SK-N-SH (cell line): Measurements from ENCODE around the gene CSPG4. TPM values are rescaled to one million over a fixed set of nuclear protein-coding genes. Genes with fewer than 3 reads are reported as not detected.

Source experiments
- CTCF ChIA-PET: fragments of 300-600, 350-600 bp; formaldehyde crosslinking; extraction: SDS; loops from one replicate; lab custom pipeline; 2021; lab: Yijun Ruan, JAX
- POLR2A ChIA-PET: fragments of 350-600 bp; sonication (Branson Sonifier 250); formaldehyde crosslinking; extraction: SDS; loops from one replicate; lab custom pipeline; 2020; ENCODE audit warnings: antibody characterized with exemption, inconsistent platforms; lab: Yijun Ruan, JAX
- DNase-seq: peaks from one replicate; pipeline ENCODE4 v3.0.0; 2012
- H2AFZ ChIP-seq: fragments of 200-600 bp; sonication (generic); 2 replicates; pipeline ENCODE4 v1.8.1; 2016; ENCODE audit warnings: antibody characterized with exemption, mild to moderate bottlenecking, low read depth
- H3F3A ChIP-seq: fragments of 200-600 bp; sonication (generic); replicated peaks from 2 replicates; pipeline ENCODE3; 2016; ENCODE audit warnings: antibody characterized with exemption, mild to moderate bottlenecking; ENCODE audit not compliant: insufficient read depth
- H3K27ac ChIP-seq, 2 experiments: fragments of 200-500 bp in 1 of 2; fragments of 200-600 bp in 1 of 2; sonication (Bioruptor generic) in 1 of 2; sonication (generic), shearing (Covaris generic) in 1 of 2; 2 replicates each; pipeline versions ENCODE4 v1.5.1 to v1.6.1; 2014 to 2016; ENCODE audit warnings: low read depth in 2 of 2, inconsistent platforms in 1 of 2, low read length in 1 of 2, mild to moderate bottlenecking in 1 of 2, mixed read lengths in 1 of 2
- H3K27me3 ChIP-seq: fragments of 200-600 bp; sonication (generic), shearing (Covaris generic); 2 replicates; pipeline ENCODE4 v1.6.1; 2016; ENCODE audit warnings: mixed run types; ENCODE audit not compliant: insufficient read depth
- H3K36me3 ChIP-seq, 2 experiments: fragments of 200-500 bp in 1 of 2; fragments of 200-600 bp in 1 of 2; sonication (Bioruptor generic) in 1 of 2; sonication (generic) in 1 of 2; replicated peaks in 1 of 2; 2 replicates each; pipeline versions ENCODE3 to v1.5.1; 2014 to 2016; ENCODE audit warnings: low read length in 1 of 2, mild to moderate bottlenecking in 1 of 2; ENCODE audit not compliant: insufficient read depth in 2 of 2, control insufficient read depth in 1 of 2
- H3K4me1 ChIP-seq, 2 experiments: fragments of 200-500 bp in 1 of 2; fragments of 200-600 bp in 1 of 2; sonication (Bioruptor generic) in 1 of 2; sonication (generic), shearing (Covaris generic) in 1 of 2; 2 replicates each; pipeline versions ENCODE4 v1.5.1 to v1.6.1; 2014 to 2016; ENCODE audit warnings: low read depth in 1 of 2, low read length in 1 of 2, mixed run types in 1 of 2; ENCODE audit not compliant: insufficient read depth in 2 of 2, control insufficient read depth in 1 of 2
- H3K4me2 ChIP-seq: fragments of 200-600 bp; sonication (generic), shearing (Covaris generic); 2 replicates; pipeline ENCODE4 v1.6.1; 2017; ENCODE audit warnings: mixed run types
- H3K4me3 ChIP-seq, 2 experiments: fragments of 200-500 bp in 1 of 2; fragments of 200-600 bp in 1 of 2; sonication (Bioruptor generic) in 1 of 2; sonication (generic), shearing (Covaris generic) in 1 of 2; 2 replicates each; pipeline versions ENCODE4 v1.5.1 to v1.8.1; 2014 to 2016; ENCODE audit warnings: low read depth in 2 of 2, inconsistent platforms in 1 of 2, low read length in 1 of 2, mild to moderate bottlenecking in 1 of 2, mixed read lengths in 1 of 2, moderate library complexity in 1 of 2
- H3K79me2 ChIP-seq: fragments of 200-600 bp; sonication (generic); 2 replicates; pipeline ENCODE4 v1.8.1; 2017; ENCODE audit warnings: mild to moderate bottlenecking; ENCODE audit not compliant: insufficient read depth
- H3K9ac ChIP-seq: fragments of 200-600 bp; sonication (generic); 2 replicates; pipeline ENCODE4 v1.6.1; 2017; ENCODE audit warnings: mixed run types
- H3K9me2 ChIP-seq: fragments of 200-600 bp; sonication (generic); 2 replicates; pipeline ENCODE4 v1.6.1; 2017; ENCODE audit warnings: mixed run types
- H3K9me3 ChIP-seq: fragments of 200-600 bp; sonication (generic); 2 replicates; pipeline ENCODE4 v1.6.1; 2017; ENCODE audit warnings: mixed run types, mild to moderate bottlenecking, moderate library complexity
- H4K20me1 ChIP-seq: fragments of 200-600 bp; sonication (generic); 2 replicates; pipeline ENCODE4 v1.6.1; 2017; ENCODE audit warnings: mild to moderate bottlenecking, mixed run types; ENCODE audit not compliant: insufficient read depth
- CHD2 ChIP-seq: fragments of 150-350 bp; IDR thresholded peaks from 2 replicates; pipeline ENCODE4 v1.6.1; 2018; ENCODE audit warnings: low read length; ENCODE audit not compliant: partially characterized antibody
- EP300 ChIP-seq, 2 experiments: IDR thresholded peaks; 2 replicates each; pipeline versions ENCODE4 v1.4.0 to v1.6.1; 2012; ENCODE audit warnings: borderline replicate concordance in 1 of 2, low read depth in 1 of 2, low read length in 1 of 2
- FOXJ3 ChIP-seq: sonication (generic); formaldehyde crosslinking; IDR thresholded peaks from 2 replicates; pipeline ENCODE4 v1.5.1; 2020; ENCODE audit warnings: mild to moderate bottlenecking, missing genetic modification reagents
- GABPA ChIP-seq: IDR thresholded peaks from 2 replicates; pipeline ENCODE4 v1.4.0; 2012; ENCODE audit warnings: low read depth, mild to moderate bottlenecking
- GATA2 ChIP-seq: sonication (generic); formaldehyde crosslinking; IDR thresholded peaks from 2 replicates; pipeline ENCODE4 v1.5.0; 2020; ENCODE audit warnings: mild to moderate bottlenecking, missing genetic modification reagents
- JUND ChIP-seq: IDR thresholded peaks from 2 replicates; pipeline ENCODE4 v1.4.0; 2012
- NFIC ChIP-seq: IDR thresholded peaks from 2 replicates; pipeline ENCODE4 v1.4.0; 2012; ENCODE audit warnings: borderline replicate concordance
- NRF1 ChIP-seq: IDR thresholded peaks from 2 replicates; pipeline ENCODE4 v1.6.1; 2012; ENCODE audit warnings: low read depth, mild to moderate bottlenecking, low read length
- POLR2AphosphoS5 ChIP-seq: IDR thresholded peaks from 2 replicates; pipeline ENCODE4 v1.6.1; 2012; ENCODE audit warnings: low read depth, low read length
- RAD21 ChIP-seq: IDR thresholded peaks from 2 replicates; pipeline ENCODE4 v1.6.1; 2012; ENCODE audit warnings: mild to moderate bottlenecking, low read length
- RFX5 ChIP-seq: IDR thresholded peaks from 2 replicates; pipeline ENCODE4 v1.6.1; 2012; ENCODE audit warnings: mild to moderate bottlenecking, improper control_type of control experiment, low read length
- TCF12 ChIP-seq: IDR thresholded peaks from 2 replicates; pipeline ENCODE4 v1.4.0; 2012
- YY1 ChIP-seq: IDR thresholded peaks from 2 replicates; pipeline ENCODE4 v1.4.0; 2012; ENCODE audit warnings: low read depth, mild to moderate bottlenecking
- WGBS: methylation state at CpG from one replicate; pipeline ENCODE4 v1.1.6; 2017; ENCODE audit warnings: low lambda C conversion rate; 5-methylcytosine and 5-hydroxymethylcytosine counted together
- polyA plus RNA-seq, 3 experiments: library from polyadenylated mRNA; depleted of rRNA; stranded (reverse); fragments of >200 nt; gene quantifications; 2 replicates each; pipeline ENCODE4 v1.2.3, GENCODE V29; 2012
- TF ChIP-seq, protein P1 (sequence below): fragments of 200-600 bp; sonication (generic); IDR thresholded peaks from 2 replicates; pipeline ENCODE4 v1.6.1; 2017; ENCODE audit warnings: antibody characterized with exemption, mild to moderate bottlenecking, moderate library complexity
- TF ChIP-seq, protein P2 (sequence below): IDR thresholded peaks from 2 replicates; pipeline ENCODE4 v1.4.0; 2012; ENCODE audit warnings: low read depth, borderline replicate concordance
- TF ChIP-seq, protein P3 (sequence below): fragments of 150-350 bp; IDR thresholded peaks from 2 replicates; pipeline ENCODE4 v1.6.1; 2017; ENCODE audit warnings: antibody characterized with exemption, low read length, low read depth, borderline replicate concordance

The CSPG4 gene
- polyA plus RNA-seq, 1 of the 3 experiments (the other 2 are of a cell fraction): 0.35 TPM

DNA sequence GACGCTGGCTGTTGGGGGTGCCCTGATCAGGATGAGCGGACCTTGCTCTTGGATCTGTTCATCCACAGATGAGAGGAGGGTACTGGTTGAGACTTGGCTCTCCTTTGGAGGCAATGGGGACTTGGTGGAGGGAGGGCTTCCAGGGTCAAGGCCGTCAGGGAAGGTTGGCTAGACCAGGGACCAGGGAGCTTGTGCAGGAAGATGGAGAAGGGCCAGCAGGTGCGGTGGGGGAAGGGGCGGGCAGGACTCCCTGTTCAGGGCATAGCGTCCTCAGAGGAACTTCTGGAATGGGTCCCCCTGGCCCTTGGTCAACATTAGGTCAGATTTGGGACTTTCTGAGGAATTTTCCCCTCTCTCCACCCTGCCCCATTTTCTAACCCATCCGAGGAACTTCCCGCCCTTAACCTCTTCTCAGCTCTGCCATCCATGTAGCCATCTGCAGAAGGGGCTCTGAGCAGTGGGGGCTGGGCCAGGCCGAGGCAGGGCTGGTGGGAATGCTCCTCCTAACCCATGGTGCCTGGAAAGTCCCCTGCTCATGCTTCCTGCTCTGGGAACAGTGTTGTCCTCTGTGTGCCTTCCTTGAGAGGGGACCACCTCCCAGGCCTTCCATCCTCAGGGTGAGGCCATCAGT, 53.4 kb downstream of the CSPG4 start:
- H3K9me2 ChIP-seq: no peaks in the 10 kb centered on the region
- TF ChIP-seq NFIC: no peak
- no peak for TF ChIP-seq GABPA
- no peak for TF ChIP-seq GATA2 (CRISPR knock-in tag)
- no peak for TF ChIP-seq JUND
- no peak overlapping the region for H3K4me2 ChIP-seq
- no peak overlapping the region for H3K9ac ChIP-seq
- no peak overlapping the region for H3K4me3 ChIP-seq
- peaks cover 16 to 34% of the 10 kb centered on the region in 2 experiments; a peak in 3 of 4 replicates for H3K4me1 ChIP-seq
- H3K9me3 ChIP-seq: no peaks in the 10 kb centered on the region
- H3K36me3 ChIP-seq: peaks cover 0 to 13% of the 10 kb centered on the region in 2 experiments
- no peak for DNase-seq
- H3F3A ChIP-seq: peaks cover 19% of the 10 kb centered on the region
- H4K20me1 ChIP-seq: peaks cover 23% of the 10 kb centered on the region
- H2AFZ ChIP-seq: no peak overlapping the region
- peak overlapping the region; percentile 77 to 96; a peak in 3 of 4 replicates for H3K27ac ChIP-seq
- H3K27me3 ChIP-seq: no peaks in the 10 kb centered on the region
- 92% methylated on average over 8 of the region's 9 CpGs for WGBS
- CTCF ChIA-PET: interaction anchor here (0.8 to 3.2 kb wide), 2 partner anchors 12 to 27 kb away, joined by 3 to 22 read pairs; partner anchors contain the start of gene SNX33
- peaks cover 41% of the 10 kb centered on the region for H3K79me2 ChIP-seq
- POLR2A ChIA-PET: interaction anchor here (1.9 kb wide), 1 partner anchor 19 kb away, joined by 6 read pairs; the partner anchor contains the start of gene IMP3

DNA sequence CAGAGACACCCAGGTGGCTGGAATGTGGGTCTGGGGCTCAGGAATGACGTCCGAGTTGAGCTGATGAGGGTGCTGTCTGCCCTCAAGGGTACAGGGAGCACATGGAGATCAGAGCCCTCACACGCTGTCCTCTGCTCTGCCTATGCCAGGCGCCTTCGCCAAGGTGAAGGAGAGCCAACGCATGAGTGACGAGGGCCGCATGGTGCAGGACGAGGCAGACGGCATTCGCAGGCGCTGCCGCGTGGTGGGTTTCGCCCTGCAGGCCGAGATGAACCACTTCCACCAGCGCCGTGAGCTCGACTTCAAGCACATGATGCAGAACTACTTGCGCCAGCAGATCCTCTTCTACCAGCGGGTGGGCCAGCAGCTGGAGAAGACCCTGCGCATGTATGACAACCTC, 55.8 kb downstream of the CSPG4 start:
- H4K20me1 ChIP-seq: peaks cover 45% of the 10 kb centered on the region
- no peak overlapping the region for H3K27ac ChIP-seq
- no peak overlapping the region for H3K4me2 ChIP-seq
- H3K9ac ChIP-seq: no peak overlapping the region
- ChIA-PET POLR2A (no interaction called here), CTCF (no interaction called here)
- DNase-seq: no peak
- no peaks in the 10 kb centered on the region for H3K9me2 ChIP-seq
- H2AFZ ChIP-seq: no peak overlapping the region
- peaks cover 17% of the 10 kb centered on the region for H3F3A ChIP-seq
- H3K79me2 ChIP-seq: peaks cover 59% of the 10 kb centered on the region
- no peak overlapping the region for H3K4me3 ChIP-seq
- WGBS: 97% methylated on average over 21 of the region's 22 CpGs
- H3K4me1 ChIP-seq: peaks cover 14 to 44% of the 10 kb centered on the region in 2 experiments; a peak in 3 of 4 replicates
- H3K36me3 ChIP-seq: peaks cover 0 to 11% of the 10 kb centered on the region in 2 experiments
- no peaks in the 10 kb centered on the region for H3K27me3 ChIP-seq
- no peak for TF ChIP-seq FOXJ3 (CRISPR knock-in tag)
- no peak for TF ChIP-seq RFX5
- TF ChIP-seq, protein P1, sequence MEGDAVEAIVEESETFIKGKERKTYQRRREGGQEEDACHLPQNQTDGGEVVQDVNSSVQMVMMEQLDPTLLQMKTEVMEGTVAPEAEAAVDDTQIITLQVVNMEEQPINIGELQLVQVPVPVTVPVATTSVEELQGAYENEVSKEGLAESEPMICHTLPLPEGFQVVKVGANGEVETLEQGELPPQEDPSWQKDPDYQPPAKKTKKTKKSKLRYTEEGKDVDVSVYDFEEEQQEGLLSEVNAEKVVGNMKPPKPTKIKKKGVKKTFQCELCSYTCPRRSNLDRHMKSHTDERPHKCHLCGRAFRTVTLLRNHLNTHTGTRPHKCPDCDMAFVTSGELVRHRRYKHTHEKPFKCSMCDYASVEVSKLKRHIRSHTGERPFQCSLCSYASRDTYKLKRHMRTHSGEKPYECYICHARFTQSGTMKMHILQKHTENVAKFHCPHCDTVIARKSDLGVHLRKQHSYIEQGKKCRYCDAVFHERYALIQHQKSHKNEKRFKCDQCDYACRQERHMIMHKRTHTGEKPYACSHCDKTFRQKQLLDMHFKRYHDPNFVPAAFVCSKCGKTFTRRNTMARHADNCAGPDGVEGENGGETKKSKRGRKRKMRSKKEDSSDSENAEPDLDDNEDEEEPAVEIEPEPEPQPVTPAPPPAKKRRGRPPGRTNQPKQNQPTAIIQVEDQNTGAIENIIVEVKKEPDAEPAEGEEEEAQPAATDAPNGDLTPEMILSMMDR: no peak
- no peak for TF ChIP-seq NRF1
- TF ChIP-seq EP300 (IDR thresholded peaks at IDR 0.05; ENCODE audit: borderline replicate concordance in 1 of 2, low read depth in 1 of 2, low read length in 1 of 2): no peak
- no peak for TF ChIP-seq POLR2AphosphoS5
- TF ChIP-seq YY1: no peak
- TF ChIP-seq CHD2: no peak
- no peak for TF ChIP-seq RAD21
- TF ChIP-seq, protein P2, sequence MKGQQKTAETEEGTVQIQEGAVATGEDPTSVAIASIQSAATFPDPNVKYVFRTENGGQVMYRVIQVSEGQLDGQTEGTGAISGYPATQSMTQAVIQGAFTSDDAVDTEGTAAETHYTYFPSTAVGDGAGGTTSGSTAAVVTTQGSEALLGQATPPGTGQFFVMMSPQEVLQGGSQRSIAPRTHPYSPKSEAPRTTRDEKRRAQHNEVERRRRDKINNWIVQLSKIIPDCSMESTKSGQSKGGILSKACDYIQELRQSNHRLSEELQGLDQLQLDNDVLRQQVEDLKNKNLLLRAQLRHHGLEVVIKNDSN: no peak
- TF ChIP-seq, protein P3, sequence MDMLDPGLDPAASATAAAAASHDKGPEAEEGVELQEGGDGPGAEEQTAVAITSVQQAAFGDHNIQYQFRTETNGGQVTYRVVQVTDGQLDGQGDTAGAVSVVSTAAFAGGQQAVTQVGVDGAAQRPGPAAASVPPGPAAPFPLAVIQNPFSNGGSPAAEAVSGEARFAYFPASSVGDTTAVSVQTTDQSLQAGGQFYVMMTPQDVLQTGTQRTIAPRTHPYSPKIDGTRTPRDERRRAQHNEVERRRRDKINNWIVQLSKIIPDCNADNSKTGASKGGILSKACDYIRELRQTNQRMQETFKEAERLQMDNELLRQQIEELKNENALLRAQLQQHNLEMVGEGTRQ: no peak
- no peak for TF ChIP-seq TCF12
- TF ChIP-seq, all 33 proteins: peak for 0
- no peaks in the 10 kb centered on the region for H3K9me3 ChIP-seq
